ENCODE measurements around the gene SLC25A14.
"Not testable (repeated sequence)": the region's sequence is repeated elsewhere in the genome, so short reads cannot be mapped to it uniquely, and the experiment has no call there.

Gene SLC25A14, protein sequence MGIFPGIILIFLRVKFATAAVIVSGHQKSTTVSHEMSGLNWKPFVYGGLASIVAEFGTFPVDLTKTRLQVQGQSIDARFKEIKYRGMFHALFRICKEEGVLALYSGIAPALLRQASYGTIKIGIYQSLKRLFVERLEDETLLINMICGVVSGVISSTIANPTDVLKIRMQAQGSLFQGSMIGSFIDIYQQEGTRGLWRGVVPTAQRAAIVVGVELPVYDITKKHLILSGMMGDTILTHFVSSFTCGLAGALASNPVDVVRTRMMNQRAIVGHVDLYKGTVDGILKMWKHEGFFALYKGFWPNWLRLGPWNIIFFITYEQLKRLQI

DNA sequence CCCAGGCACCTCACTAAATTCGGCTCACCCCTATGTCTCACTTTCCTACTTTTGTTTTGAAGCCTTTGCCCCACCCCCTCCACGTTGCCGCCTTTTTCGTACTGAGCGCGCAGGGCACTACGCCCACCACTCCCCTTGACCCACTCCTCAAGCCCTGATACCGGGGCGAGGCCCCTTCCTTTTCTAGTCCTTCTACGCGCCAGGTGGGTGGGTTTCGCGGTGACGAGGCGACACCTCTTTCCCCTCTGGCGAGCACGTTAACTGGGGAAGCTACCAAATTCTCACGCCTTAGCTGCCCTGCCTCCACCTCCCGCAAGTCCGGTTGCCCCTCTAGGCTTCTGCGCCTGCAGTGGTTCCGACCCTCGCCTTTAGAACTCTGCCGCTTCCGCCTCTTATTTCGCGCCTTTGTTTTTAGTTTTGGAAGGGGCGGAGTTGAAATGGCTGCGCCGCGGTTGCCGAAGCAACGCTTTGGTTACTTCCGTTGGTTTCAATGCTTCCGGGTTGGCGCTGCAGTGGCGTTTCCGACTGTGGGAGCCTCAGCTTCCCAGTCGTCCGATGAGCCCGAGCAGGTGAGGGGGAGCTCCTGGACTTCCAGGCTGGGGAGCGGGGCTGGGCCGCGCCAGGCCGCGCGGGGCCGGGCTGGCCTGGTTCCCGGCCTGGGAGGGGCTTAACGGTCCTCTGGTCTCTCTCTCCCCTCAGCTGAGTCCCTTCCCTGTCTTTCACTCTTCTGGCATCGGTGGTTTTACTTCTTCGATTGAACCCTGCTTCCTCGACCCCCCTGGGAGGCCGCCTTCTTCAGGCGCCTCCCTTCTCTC lies at the start of gene SLC25A14:
TSS of gene SLC25A14 (plus strand) at position 512 of the 815 bp plus-strand sequence. CDS start 360 bp downstream, outside the sequence.
- DNase-seq = peak; percentile 2

DNA sequence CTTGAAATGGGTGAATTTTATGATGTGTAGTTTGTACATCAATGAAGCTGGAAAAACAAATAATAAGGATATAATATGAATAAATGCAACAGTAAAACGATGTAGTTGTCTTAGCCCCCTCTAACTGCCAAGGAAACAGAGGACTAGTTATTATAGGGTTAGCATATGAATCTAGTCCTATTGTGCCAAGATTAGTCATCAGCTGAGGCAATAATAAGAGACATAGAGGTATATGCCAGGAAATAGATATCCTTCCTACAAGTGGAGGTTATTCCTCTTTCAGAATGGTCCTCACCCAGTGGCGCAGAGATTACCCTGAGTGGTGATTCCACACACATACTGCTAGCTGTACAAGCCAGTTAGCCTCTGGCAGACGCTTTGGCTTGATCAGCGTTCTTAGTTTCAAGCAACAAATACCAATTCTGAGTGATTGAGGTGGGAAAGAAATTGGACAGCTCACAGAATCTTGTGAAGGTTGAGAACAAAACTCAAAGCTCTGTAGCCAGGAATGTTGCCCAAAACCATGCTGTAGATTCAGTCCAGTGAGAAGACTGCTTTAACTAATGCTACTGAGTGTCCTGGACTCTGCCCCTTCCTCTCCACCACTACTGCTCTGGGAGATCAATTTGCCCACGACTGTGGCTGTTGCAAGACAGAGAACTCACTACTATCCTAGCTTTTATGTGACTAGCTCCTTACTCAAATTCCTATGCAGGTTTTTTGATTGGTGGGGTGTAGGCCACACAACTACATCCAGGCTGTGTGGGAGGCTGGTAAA lies 44.0 kb upstream of the SLC25A14 start:
- DNase-seq = no peak

DNA sequence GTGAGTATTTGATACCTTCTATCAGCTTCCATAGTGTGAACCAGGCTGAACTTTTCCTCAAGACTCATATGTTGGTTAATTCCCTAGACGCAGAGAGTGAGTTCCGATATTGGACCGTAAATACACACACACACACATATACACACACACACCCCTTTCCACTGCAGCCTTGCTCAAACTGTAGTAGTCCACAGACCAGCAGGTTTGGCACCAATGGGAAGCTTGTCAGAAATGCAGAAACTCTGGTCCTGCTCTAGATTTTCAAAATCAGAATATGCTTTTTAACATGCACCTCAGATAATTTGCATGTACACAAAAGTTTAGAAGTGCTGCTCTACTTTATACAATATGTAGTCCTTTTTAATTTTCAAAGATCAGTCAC lies 43.4 kb upstream of the SLC25A14 start:
- DNase-seq = no peak

DNA sequence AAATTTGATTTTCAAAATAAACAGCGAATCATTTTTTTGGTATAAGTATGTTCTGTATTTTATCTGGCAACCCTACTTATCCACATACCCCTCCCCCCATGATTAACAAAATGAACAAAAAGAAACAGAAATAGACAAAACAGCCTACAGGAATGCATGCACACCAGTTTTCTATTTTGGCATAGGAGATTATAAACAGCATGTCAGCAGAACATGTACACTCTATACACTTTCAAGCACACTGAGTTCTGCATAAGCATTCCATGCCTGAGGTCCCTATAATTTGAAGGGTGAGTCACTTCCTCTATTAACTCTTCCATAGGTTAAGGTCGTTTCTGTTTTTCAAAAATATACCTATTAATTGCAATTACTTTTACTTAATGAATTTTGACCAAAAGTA lies 43.0 kb upstream of the SLC25A14 start:
- no peak for DNase-seq

DNA sequence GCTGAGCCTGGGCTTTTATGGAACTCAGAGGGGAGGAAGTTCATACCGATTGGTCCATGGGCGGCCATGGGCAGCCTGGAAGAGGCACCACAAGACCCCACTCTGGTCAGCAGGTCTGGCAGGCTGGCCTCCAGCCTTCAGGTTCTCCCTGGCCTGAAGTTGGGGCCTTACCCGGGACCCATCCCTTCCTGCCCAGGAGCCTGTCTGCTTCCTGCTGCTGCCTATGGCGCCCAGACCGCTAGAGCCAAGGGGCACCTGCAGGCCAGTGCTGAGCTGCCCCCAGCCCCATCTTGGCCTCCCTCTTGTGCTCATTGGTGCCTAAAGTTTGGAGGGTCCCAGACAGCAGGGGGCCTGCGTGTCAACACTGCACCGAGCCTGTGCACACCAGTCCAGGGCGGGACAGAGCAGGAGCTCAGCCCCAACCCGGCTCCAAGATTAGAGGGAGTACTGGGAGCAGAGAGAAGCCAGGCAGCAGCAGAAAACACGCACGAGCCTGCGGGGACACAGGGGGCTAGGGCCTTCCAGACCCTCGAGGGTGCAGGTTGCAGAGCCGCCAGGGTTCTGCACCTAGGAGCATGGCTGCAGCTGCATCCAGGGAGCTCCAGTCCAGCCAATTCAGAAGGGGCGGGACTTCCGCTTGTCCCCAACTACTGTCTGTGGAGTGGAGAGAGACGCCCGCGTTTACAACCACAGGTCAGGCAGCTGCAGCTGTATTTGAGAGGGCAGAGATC lies 40.3 kb upstream of the SLC25A14 start:
- DNase-seq = no peak

DNA sequence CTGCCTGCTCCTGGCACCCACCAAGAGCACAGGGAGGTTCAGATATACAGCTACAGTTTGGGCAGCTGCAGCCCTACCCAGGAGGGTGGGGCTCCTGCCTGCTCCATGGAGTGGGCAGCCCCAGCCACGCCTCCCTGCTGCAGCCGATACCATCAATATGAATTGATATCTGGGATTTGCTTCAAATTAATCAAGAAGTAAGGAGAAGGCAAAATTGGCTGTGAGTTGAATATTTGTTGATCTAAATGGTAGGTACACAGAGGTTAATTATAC lies 39.8 kb upstream of the SLC25A14 start:
- no peak for DNase-seq

DNA sequence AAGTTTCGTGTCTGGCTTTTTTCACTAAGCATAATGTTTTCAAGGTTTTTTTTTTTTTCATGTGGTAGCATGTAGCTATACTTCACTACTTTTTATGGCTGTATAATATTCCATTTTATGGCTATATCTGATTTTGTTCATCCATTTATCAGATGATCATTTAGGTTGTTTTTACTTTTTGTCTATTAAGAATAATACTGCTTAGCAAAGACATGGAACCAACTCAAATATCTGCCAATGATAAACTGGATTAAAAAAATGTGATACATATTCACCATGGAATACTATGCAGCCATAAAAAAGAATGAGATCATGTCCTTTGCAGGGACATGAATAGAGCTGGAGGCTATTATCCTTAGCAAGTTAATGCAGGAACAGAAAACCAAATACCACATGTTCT lies 38.3 kb upstream of the SLC25A14 start:
- no peak for DNase-seq

DNA sequence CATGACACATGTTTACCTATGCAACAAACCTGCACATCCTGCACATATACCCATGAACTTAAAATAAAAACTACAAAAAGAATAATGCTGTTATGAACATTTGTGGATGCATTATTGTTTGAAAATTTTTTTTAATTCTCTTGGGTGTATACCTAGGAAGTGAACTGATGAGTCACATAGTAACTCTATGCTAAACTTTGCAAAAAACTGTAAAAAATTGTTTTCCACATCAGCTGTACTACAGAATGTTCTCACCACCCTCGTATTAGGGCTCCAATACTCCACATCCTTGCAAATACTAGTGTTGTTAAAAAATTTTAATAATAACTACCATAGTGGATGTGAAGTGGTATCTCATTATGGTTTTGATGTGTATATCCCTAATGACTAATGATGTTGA lies 37.7 kb upstream of the SLC25A14 start:
- no peak for DNase-seq

DNA sequence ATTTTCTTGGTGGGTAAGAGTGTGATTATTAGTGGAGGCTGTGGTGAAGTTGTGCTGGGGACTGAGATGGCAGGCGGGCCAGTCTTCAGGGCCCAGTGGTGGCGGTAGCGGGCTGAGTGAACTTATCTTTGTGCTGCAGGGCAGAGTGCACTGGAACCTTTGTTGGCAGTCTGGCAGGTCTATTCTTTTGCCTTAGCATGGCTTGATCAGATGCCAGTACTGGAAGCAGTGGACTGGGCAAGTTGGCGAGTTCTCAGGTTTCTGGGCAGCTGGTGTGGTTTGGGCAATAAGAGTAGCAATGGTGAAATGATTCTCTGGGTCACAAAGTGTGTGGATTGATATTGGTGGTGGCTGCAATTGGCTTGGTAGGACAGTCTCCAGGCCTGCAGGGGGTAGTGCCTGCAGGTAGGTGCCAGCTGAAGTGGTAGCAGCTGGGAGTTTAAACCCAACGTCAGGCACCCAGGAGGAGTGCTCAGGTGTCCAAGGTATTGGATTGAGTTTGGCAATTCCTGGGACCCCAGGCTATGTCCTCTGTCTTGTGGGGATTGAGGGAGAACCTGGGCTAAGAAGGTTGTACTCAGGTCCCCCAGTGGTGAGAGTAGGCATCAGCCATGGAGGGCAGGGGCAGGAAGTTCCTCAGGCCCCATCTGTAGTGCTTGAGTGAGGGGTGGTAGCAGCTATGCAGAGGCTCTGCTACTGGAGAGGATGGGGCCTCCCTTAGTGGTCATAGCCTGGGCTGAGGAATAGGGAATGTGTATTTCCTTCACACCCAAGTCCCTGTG lies 34.9 kb upstream of the SLC25A14 start:
- DNase-seq = no peak

DNA sequence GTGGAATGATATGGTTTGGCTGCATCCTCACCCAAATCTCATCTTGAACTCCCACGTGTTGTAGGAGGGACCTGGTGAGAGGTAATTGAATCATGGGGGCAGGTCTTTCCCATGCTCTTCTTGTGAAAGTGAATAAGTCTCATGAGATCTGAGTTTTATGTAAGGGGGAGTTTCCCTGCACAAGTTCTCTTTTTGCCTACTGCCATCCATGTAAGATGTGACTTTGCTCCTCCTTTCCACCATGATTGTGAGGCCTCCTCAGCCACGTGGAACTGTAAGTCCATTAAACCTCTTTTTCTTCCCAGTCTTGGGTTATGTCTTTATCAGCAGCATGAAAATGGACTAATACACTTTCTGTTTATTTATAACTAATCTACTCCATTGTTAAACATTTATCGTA lies 19.8 kb upstream of the SLC25A14 start:
- DNase-seq = not testable (repeated sequence)

DNA sequence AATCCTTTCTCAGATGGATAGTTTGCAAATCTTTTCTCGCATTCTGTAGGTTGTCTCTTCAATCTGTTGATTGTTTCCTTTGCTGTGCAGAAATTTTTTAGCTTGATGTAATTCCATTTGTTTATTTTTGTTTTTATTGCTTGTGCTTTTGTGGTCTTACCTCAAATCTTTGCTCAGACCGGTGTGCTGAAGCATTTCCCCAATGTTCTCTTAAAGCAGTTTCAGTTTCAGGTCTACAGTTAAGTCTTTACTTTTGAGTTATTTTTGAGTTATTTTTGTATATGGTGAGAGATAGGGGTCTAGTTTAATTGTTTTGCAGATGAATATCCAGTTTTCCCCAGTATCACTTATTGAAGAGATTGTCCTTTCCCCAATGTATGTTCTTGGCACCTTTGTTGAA lies 18.2 kb upstream of the SLC25A14 start:
- DNase-seq = no peak

DNA sequence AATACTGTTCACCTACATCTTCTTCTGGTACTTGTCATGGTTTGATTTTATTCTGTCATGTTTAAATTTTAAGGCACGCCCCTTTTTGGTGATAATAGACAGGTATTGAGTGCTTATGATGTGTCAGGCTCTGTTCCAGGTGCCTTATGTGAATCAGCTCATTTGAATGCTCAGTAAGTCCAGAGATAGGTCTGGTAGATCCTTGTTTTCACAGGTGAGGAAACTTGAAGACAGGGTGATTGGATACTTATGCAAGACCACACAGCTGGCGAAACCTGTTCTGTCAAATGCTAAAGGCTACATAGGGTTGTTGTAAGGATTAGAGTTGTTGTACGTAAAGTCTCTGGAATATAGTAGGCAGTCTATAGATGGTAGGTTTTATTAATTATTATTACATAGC lies 9.6 kb upstream of the SLC25A14 start:
- DNase-seq = no peak

DNA sequence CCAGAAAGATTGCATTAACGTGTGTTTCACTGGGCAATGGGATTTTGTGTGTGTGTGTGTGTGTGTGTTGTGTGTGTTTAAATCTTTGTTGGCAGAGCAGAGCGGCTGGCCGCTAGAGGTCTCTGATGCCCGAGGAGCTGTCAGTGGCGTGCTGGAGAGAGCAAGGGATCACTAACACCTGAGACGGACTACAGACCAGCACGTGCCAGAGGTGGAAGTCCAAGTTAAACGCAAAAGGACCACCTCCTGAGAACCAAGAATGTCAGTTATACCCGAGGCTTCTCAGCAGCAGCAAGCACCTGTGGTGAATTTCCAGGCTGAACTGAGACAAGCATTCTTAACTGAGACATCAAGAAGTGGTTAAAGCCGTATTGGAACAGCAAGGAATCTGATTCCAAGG lies 9.0 kb upstream of the SLC25A14 start:
- DNase-seq = no peak

DNA sequence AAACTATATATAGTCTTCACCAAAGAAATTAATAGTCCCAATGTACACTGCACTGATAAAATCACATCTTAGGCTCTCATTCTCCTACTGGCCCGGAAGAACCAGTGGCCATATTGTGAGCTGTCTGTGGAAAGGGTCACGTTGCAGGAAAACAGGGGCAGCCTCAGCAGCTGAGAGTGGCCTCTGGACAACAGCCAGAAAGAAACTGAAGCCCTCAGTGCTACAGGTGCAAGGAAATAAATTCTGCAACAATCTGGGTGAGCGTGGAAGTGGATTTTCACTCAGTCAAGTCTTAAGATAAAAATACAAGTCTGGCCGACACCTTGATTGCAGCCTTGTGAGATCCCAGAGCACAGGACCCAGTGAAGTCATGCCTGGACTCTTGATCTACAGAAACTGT lies 3.2 kb upstream of the SLC25A14 start:
- DNase-seq = no peak

DNA sequence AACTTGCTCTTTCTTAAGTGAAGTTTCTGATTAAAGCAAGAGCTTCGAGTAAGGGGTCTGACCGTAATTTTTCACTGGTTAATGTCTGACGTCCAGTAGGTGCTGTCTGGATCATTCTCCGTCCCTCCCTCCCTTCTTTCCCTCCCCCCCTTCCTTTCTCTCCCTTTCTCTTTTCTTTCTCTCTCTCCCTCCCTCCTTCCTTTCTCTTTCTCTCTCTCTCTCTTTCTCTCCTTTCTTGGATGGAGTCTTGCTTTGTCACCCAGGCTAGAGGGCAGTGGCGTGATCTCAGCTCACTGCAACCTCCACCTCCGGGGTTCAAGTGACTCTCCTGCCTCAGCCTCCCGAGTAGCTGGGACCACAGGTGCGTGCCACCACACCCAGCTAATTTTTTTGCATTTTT lies 850 bp upstream of the SLC25A14 start:
- not testable (repeated sequence) for DNase-seq

DNA sequence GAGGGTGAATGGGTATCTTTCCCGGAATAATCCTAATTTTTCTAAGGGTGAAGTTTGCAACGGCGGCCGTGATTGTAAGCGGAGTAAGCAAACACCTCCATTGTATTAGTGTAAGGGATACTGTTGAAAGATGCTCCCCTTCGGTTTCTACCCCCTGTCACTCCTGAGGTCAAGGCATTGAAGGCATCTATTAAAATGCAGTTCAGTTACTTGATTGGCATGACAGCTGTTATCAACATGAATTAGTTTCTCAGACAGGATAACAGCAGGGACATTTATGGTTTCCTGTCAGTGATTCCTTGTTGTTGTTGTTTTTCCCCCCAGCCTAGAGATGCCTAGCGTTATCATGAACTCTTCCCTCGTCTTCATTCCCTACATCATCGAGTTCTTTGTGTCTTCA lies 552 bp downstream of the SLC25A14 start:
- DNase-seq = no peak

DNA sequence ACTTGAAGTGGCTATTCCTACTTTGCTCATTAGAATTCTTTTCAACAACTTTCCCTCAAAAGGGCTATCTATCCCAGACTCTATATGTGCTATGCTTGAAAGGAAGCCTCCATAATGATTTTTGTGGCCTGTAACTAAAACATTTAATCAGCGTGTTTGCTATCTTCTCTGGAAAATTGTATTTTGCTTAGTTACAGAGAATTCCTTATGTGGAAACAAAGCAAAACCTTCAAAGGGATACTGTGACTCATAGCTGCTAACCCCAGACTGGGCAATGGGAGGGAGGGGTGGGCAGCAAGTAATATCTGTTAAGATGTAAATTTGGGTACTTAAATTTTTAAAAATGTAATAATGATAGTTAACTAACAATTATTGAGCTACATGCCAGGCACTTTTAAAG lies 3.7 kb downstream of the SLC25A14 start:
- DNase-seq = no peak

DNA sequence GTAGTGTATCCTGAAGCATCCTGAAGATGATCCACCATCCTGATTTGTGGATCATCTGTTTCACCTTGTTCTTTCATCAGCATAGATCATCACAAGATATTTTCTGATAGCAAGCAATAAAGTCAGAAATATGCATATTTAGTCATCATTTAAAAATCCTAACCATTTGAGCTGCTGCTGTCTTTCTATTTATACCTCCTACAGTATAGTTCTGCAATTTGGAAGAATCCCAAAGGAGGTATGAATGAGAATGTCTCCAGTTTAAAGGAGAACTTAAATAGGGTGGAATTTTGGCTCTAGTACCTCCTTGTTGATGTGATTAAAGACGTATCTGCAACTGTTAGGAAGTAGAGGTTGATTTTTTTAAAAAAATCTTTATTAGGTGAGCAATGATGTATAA lies 7.6 kb downstream of the SLC25A14 start:
- no peak for DNase-seq

DNA sequence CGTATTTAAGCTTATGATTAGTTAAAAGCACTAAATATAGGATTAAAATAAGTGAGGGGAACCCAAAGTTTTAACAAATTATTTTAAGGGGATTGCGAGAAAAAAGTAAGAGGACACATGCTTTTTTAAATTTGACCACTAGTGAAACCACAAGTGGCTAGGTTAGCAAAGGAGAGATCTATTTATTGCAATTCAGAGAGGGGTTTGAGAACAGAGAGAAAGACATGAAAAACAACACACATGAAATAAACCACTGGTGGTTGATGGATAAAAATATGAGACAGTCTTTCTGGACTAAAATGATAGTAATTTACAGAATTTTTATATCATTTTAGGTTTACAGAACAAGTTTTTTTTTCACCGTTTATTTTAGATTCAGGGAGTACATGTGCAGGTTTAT lies 11.8 kb downstream of the SLC25A14 start:
- DNase-seq = no peak

DNA sequence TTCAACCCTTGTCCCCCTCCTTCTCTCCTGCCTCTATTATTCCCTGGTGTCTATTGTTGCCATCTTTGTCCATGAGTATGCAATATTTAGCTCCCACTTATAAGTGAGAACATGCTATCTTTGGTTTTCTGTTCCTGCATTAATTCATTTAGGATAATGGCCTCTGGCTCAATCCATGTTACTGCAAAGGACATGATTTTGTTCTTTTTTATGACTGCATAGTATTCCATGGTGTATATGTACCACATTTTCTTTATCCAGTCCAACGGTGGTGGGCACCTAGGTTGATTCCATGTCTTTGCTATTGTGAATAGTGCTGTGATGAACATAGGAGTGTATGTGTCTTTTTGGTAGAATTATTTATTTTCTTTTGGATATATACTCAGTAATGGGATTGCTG lies 12.3 kb downstream of the SLC25A14 start:
- DNase-seq = not testable (repeated sequence)

DNA sequence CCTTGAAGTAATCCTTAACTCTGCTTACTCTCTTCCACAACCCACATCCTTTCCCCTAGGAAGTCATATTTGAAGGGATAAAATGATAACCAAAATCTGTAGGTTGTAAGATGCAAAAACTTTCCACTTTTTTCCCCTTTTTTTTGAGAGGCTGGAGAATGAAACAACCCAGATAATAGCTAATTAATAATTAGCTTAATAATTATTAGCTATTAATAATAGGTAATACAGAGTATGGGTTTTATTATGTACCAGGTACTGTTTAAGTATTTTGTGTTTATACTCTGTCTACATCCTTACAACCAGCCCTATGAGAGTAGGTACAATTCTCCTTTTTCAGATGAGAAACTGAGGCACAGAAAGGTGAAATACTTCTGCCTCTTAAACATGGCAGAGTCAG lies 36.4 kb downstream of the SLC25A14 start:
- DNase-seq = no peak

DNA sequence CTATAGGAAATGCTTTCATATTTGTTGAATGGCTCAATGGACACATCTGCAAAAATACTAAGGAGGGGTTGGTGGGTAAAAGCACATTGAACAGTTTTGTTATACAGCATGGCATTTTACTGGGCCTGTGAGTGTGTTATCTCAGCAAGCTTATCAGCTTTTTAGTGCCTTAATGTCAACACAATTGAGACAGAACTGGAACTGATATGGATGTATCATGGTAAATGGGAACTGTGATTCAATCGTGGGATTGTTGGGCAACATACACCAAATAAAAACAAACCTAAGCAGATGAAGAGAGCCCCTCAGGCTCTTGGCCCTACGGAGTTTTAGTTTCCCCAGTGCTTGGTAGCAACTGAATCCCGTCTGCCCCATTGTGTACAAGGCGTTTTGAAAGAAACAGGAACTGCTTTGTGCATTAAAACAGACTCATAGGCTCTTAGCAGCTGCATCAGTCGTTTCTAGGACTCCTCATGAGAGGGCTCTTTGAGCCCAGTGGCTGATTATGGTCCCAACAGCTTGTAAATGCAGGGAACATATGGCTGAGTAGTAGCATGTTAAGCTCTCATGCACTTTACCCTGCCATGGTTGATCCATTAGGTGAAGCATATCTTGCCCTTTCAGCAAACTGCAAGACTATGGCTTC lies 38.4 kb downstream of the SLC25A14 start:
- DNase-seq = no peak

All from T1000 (cell line).